ENCODE data around the gene RPL31. TPM values are rescaled to one million over a fixed set of nuclear protein-coding genes. Genes with fewer than 3 reads are reported as not detected.
"Not testable (repeated sequence)": the region's sequence is repeated elsewhere in the genome, so short reads cannot be mapped to it uniquely, and the experiment has no call there.

The RPL31 gene
- total RNA-seq, 1 donor from 2014 or later: 1,542 TPM

DNA sequence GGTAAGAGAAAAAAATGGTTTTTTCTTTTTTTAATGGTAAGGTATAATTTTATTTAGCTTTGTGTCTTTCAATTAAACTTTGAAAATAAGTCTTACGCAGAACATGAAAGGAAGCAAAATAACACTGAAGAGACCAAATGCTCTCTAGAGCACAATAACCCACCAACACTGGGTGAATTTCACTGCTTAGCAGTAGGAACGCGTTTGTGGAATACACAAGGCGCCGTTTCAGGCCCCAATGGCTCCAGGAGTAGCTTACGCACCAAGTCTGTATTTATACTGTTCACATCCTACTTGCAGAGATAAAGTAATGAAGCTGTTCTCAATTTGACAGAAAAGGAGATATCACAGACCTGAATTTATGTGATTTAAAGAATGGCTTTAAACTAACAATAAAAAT lies 23.5 kb downstream of the RPL31 start:
- no peak for DNase-seq (ENCODE audit: low read depth in 2 of 2)

- DNase-seq (ENCODE audit: low read depth in 2 of 2): no peak
These were observed 24.2 kb downstream of the RPL31 start for GRCh38 chr2:101026253-101026701.

- DNase-seq (ENCODE audit: low read depth in 2 of 2): no peak
These were observed 24.9 kb downstream of the RPL31 start for GRCh38 chr2:101026923-101027469.

DNA sequence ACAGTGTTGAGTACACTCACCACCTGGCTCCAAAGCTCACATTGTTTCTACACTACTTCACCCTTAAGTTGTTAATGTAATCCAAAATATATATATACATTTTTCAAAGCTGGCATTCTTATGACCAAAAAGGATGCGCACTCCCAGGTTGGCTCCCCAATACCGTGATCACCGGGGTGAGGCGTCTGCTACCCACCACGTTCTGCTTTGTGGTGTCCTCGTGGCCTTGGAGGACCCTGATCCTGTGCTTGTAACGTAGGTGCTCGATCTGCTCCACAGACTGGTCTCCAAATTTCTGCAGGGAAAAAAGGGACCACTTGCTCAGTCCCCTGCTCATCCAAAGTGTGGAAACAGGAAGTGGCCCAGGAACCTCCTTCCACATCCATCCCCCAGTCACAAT lies 25.8 kb downstream of the RPL31 start:
- no peak for DNase-seq (ENCODE audit: low read depth in 2 of 2)

DNA sequence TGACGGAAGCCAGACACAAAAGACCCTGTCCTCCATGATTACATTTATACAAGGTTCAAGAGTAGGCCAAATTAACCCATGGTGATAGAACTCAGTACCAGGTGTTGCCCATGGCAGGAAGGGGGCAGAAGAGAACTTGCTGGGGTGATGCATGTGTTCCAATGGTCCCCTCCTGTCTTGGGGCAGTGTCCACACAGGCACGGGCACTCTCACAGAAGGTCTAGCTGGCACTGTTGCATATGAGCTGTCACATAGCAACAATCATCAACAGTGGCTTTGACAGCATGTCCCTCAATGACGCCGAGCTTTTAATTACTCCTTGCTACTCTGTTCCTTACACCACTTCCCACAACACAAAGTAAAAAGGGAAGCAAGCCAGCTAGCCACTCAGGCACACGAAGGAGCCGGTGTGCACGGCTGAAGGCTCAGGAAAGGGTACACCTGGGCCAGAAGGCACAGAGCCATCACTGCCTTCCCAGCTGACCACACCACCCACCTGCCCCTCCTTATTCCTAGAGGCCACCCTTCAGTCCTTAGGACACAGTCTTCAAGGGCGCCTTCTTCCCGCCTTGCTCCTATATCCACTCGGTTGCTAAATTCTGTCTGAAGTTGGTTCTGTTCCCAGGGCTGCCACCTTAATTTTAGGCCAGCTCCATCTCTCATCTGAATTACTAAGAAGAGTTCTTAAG lies 28.9 kb downstream of the RPL31 start:
- no peak for DNase-seq (ENCODE audit: low read depth in 2 of 2)

- peak in 1 of 2 donors; percentile 46 for DNase-seq (ENCODE audit: low read depth in 2 of 2)
These were observed 30.1 kb downstream of the RPL31 start for GRCh38 chr2:101032084-101032776.

DNA sequence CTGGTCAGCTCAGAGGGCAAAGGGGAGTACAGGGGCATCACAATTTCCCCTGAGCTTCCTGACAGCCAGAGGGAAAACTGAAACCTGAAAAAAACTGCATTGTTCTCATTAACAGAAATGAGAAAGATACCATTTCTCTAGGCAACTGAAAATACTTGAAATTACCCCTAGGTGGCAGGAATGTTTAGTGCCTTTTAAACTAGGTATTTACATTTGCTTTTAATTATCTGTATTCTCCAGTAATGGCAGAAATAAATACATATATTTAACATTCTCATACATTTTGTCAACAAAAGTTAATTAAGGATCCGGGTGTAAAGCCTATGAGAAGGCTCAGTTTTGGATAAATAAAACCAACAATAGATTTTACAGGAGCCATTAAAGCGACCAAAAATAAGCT lies 34.5 kb downstream of the RPL31 start:
- peak; percentile 47 to 61 for DNase-seq (ENCODE audit: low read depth in 2 of 2)

DNA sequence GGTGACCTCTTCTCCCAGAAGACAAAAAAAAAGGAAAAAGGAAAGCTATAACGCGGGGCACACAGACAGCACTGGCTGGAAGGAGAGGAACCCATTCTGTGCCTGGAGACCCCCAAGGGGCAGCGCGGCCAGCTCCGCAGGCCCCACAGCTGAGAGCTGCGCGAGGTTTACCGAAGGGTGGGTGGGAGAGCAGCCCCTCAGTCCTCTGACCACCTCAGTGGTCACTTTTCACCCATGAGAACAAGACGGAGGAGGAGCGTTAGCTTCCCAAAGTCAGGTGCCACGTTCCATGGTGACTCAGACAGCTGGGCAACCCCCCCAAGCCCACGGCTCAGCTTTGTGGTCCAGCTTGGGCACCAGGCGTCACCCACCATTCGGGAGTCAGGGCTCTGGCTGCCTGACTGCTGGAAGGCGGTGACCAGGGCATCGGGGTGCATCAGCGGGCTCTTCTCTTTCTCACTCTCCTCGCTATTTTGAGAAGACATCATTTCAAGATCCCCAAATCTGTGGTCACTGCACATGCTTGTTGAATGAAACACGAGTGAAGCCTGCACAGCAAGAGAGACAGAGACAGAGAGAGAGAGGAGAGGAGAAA lies 35.2 kb downstream of the RPL31 start:
- no peak for DNase-seq (ENCODE audit: low read depth in 2 of 2)

GRCh38 chr2:101038455-101039255 lies 36.6 kb downstream of the RPL31 start:
- peak; percentile 42 to 55 for DNase-seq (ENCODE audit: low read depth in 2 of 2)

DNA sequence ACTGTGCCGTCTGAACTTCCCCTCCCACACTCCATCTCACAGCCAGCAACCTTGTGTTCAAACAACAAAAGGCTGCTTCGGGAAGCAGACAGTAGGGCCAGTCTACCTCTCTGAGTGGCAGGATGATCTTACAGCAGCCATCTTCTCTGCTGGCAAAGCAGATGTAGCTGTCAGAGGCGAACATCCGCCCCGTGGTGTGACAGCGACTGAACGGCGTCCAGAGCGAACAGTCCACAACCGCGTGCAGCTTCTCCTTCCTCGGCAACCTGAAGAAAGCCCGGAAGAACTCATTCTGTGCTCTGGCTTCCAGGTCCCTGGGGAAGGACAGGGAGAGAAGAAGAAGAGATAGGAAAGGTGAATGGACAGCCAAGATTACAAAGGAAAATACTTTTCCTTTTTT lies 38.0 kb downstream of the RPL31 start:
- no peak for DNase-seq (ENCODE audit: low read depth in 2 of 2)

GRCh38 chr2:101040761-101041160 lies 38.7 kb downstream of the RPL31 start:
- no peak for DNase-seq (ENCODE audit: low read depth in 2 of 2)

GRCh38 chr2:101041413-101041812 lies 39.3 kb downstream of the RPL31 start:
- DNase-seq (ENCODE audit: low read depth in 2 of 2): no peak

DNA sequence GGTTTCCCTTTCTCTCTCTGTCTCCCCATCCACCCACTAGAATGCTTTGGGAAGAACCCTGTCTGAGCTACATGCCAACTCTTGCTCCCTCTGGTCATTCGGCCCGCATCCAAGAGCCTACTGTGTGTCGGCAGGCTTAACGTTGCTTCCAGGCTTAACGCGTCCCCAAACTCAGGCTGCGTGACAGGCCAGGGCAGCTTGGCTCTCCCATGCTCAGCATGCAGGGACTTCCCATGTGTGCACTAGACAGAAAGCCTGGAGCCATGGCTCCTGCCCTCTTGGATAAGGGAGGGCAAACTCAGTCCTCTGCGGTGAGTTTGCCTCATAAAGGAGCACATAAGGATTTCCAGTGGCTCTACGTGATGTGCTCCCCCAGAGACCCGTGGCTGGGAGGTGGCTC lies 43.2 kb downstream of the RPL31 start:
- no peak for DNase-seq (ENCODE audit: low read depth in 2 of 2)

DNA sequence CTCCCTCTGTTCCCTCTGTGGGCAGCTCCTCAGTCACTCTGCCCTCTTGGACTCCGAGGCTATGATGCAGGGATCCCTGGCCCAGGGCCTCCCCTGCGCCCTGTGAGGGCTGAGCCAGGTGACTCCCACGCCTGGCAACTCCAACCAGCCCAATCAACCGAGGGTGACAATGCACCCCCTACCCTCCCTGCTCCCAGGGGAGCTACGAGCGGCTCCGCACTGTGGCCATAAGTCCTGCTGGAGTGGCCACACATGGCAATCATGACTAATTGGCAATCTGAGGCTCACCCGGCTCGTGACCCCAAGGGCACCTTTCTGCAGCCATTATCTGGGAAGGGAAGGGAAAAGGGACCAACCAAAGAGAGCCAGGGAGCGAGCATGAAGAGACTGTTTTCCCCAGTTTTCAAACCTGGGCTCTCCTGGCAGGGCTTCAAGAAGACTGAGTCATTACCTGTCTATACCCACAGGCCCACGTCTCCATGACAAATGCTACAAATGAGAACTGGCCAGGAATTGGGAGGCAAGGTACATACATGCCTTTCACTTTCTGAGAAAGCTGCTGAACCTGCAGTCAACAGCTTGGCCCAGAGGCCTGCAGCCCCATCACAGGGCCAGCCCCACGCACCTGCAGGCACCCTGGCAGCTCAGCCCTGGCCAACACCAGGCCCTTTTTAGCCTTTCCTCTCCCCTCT lies 45.1 kb downstream of the RPL31 start:
- peak; percentile 78 to 83 for DNase-seq (ENCODE audit: low read depth in 2 of 2)

DNA sequence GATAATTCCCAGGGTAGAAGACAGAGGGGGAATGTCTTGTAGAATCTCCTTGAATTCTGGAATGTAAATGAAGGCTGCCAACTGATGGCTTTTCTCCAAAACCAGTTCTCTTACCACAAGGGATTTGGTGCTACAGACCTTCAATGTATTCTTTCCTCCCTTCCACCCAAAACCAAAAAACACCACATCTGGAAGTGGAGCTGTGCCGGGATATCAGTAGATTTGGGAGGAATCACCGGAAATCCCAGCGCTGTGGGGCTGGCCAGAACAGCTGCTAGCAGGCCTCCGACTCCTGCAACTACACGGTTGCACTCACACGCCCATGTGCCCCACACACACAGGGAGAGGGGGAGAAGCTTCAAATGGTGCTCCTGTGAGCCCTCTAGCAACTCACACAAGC lies 45.7 kb downstream of the RPL31 start:
- DNase-seq (ENCODE audit: low read depth in 2 of 2): no peak

GRCh38 chr2:101048756-101049155 lies 46.7 kb downstream of the RPL31 start:
- no peak for DNase-seq (ENCODE audit: low read depth in 2 of 2)

DNA sequence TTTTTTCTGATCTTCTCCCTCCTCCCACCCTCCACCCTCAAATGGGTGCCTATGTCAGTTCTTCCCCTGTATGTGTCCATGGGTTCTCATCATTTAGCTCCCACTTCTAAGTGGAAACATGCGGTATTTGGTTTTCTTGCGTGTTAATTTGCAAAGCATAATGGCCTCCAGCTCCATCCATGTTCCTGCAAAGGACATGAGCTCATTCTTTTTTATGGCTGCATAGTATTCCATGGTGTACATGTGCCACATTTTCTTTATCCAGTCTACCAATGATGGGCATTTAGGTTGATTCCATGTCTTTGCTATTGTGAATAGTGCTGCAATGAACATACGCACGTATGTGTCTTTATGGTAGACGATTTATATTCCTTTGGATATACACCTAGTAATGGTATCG lies 48.8 kb downstream of the RPL31 start:
- DNase-seq (ENCODE audit: low read depth in 2 of 2): not testable (repeated sequence)

- DNase-seq (ENCODE audit: low read depth in 2 of 2): no peak
These were observed 50.1 kb downstream of the RPL31 start for GRCh38 chr2:101052147-101052546.

DNA sequence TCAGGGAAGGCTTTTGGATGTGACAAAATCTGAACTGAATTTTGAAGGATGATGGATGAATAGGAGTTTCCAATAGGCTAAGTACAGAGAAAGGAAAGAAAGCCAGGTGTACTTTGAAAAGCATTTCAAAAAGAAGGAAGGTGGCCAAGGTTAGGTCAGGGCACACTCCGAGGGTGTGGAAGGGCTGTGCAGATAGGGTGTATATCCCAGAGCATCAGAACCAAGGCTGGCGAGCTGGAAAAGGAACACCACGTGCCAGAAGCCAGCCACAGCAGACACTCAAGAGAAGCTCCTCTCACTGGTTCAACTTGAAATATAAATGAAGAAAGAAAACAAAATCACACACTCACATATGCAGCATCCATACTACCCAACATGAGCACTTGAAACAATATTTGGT lies 51.0 kb downstream of the RPL31 start:
- DNase-seq (ENCODE audit: low read depth in 2 of 2): no peak

Data from lung microvascular endothelial cell (primary cell).